NCI-H146 treated with DMSO at 0.1 percent for 48 hours (cell line): ENCODE results near the gene CSF3.
"Not testable (repeated sequence)": the region's sequence is repeated elsewhere in the genome, so short reads cannot be mapped to it uniquely, and the experiment has no call there.

Experiments
- DNase-seq: peaks from one replicate; lab custom pipeline; 2025; ENCODE audit not compliant: unreplicated experiment; lab: John Stamatoyannopoulos, UW

CSF3 gene

DNA sequence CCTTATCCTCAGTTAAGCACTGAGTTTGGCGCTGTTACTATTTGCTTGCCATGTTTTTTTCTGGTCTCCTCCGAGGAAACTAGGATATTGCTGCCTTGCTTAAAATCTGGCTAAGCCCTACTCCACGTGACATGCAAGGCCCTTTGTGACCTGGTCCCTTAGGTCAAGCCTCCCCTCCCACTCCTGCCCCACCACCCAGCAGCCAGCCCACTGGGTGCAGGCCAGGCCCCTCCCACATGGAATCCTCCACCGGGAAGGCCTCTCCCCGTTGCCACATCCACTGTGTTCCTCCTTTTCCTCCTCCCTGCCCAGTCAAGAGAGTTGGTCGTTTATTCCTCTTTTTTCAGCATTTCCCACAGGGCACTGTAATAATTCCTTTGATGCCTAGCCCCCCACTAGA is 18.4 kb upstream of the CSF3 start:
- no peak for DNase-seq

DNA sequence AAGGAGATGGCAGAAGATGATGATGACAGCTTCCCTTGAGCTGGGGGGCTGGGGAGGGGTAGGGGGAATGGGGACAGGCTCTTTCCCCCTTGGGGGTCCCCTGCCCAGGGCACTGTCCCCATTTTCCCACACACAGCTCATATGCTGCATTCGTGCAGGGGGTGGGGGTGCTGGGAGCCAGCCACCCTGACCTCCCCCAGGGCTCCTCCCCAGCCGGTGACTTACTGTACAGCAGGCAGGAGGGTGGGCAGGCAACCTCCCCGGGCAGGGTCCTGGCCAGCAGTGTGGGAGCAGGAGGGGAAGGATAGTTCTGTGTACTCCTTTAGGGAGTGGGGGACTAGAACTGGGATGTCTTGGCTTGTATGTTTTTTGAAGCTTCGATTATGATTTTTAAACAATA is 17.7 kb upstream of the CSF3 start:
- no peak for DNase-seq

DNA sequence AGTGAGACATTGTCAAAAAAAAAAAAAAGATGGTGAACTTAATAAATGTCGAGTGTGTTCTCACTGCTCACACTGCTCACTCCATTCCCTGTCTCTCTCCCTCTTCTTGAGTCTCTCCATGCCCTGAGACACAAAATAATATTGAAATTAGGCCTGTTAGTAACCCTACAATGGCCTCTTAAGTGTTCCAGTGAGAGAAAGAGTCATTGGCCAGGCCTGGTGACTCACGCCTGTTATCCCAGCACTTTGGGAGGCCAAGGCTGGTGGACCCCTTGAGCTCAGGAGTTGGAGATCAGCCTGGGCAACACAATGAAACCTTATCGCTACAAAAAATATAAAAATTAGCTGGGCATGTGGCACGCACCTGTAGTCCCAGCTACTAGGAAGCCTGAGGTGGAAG is 16.2 kb upstream of the CSF3 start:
- no peak for DNase-seq

DNA sequence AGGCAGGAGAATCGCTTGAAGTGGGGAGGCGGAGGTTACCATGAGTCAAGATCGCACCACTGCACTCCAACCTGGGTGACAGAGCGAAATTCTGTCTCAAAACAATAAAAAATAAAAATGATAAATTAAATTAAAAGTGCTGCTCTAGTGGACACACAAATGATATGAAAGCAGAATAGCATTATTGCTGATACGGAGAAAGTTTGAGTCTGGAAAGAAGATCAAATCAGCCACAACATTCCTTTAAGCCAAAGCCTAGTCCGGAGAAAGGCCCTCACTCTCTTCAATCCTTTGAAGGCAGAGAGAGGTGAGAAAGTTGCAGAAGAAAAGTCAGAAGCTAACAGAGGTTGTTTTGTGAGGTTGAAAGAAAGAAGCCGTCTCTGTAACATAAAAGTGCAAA is 15.1 kb upstream of the CSF3 start:
- no peak for DNase-seq

DNA sequence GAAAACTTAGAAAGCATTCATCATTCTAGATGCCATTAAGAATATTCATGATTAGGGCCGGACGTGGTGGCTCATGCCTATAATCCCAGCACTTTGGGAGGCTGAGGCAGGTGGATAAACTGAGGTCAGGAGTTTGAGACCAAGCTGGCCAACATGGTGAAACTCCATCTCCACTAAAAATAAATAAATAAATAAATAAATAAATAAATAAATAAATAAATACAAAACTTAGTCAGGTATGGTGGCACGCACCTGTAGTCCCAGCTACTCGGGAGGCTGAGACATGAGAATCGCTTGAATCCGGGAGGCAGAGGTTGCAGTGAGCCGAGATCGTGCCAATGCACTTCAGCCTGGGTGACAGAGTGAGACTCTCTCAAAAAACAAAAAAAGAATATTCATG is 13.9 kb upstream of the CSF3 start:
- not testable (repeated sequence) for DNase-seq

DNA sequence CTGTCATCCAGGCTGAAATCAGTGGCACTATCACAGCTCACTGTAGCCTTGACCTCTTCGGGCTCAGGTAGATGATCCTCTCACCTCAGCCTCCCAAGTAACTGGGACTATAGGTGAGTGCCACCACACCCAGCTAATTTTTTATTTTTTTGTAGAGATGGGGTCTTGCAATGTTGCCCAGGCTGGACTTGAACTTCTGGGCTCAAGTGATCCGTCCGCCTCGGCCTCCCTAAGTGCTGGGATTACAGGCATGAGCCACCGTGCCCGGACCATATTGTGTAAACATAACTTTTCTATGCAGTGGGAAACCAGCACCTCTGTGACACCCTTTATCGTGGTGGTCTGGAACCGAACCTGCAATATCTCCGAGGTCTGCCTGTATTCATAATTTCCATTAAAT is 11.2 kb upstream of the CSF3 start:
- no peak for DNase-seq

DNA sequence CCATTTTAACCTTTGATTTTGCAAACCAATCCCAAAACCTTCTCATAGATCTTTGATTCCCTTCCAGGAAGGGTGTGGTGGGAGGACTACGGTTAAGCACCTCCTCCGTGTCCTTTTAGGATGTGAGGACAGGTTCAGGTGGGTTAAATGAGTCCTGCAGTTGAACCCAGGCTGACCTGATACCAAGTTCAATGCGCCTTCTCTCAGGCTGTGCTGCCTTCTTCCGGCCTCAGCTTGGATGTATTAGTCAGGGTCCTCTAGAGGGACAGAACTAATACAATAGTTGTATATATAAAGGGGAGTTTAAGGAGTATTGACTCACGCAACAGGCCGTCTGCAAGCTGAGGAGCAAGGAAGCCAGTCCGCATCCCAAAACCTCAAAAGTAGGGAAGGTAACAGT is 10.5 kb upstream of the CSF3 start:
- DNase-seq = no peak

DNA sequence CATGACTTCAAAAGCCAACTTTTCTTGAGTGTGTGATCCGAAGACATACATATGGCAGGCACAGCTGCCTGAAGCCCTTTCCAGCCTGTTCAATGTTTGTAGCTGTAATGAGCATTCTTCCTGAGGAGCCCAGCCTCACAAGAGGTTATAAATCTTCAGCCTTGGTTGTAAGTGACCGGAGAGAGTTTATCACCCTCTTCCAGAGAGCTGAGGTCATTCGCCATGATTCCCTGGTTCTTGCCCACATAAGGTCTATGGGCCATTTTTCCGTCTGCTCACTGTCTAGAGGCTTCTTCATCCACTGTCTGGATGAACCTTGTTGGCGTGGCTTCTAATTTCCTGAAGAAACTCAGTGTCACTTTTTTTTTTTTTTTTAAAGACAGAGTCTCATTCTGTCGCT is 9.7 kb upstream of the CSF3 start:
- no peak for DNase-seq

DNA sequence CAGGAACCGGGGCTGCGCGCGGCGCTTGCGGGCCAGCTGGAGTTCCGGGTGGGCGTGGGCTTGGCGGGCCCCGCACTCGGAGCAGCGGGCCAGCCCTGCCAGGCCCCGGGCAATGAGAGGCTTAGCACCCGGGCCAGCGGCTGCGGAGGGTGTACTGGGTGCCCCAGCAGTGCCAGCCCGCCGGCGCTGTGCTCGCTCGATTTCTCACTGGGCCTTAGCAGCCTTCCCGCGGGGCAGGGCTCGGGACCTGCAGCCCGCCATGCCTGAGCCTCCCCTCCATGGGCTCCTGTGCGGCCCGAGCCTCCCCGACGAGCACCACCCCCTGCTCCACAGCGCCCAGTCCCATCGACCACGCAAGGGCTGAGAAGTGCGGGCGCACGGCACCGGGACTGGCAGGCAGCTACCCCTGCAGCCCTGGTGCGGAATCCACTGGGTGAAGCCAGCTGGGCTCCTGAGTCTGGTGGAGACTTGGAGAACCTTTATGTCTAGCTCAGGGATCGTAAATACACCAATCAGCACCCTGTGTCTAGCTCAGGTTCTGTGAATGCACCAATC is 4.2 kb upstream of the CSF3 start:
- DNase-seq = not testable (repeated sequence)

DNA sequence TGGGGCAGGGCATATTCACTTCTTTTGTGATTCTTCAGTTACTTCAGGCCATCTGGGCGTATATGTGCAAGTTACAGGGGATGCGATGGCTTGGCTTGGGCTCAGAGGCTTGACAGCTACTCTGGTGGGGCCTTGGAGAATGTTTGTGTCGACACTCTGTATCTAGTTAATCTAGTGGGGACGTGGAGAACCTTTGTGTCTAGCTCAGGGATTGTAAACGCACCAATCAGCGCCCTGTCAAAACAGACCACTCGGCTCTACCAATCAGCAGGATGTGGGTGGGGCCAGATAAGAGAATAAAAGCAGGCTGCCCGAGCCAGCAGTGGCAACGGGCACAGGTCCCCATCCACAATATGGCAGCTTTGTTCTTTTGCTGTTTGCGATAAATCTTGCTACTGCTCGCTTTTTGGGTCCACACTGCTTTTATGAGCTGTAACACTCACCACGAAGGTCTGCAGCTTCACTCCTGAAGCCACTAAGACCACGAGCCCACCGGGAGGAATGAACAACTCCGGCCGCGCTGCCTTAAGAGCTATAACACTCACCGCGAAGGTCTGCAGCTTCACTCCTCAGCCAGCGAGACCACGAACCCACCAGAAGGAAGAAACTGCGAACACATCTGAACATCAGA is 3.1 kb upstream of the CSF3 start:
- not testable (repeated sequence) for DNase-seq

DNA sequence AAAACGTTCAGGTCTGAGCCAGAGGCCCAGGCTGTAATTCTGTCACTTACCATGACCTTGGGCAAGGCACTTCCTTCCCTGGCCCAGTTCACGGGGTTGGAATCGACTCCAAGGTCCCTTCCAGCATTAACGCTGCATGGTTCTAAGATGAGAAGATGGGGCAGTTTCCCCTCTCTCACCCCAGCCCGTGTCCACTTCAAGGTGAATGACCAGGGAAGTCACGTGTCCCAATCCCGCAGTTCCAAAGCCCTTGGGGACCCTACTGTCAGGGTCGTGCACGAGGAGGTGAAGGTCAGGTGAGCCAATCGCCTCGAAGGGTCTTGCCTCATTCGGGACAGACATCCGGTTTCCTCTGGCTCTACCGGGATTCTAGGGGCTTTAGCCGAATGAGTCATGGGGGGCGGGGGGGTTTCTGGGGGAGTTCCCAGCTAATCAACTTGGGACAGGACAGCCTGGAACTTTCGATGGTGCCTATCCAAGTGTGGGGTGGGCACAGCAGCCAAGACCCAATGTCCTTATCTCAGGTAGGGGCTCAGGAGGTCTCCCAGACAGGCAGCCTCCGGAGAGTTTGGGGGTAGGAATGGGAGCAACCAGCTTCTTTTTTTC is 762 bp upstream of the CSF3 start:
- DNase-seq = no peak

DNA sequence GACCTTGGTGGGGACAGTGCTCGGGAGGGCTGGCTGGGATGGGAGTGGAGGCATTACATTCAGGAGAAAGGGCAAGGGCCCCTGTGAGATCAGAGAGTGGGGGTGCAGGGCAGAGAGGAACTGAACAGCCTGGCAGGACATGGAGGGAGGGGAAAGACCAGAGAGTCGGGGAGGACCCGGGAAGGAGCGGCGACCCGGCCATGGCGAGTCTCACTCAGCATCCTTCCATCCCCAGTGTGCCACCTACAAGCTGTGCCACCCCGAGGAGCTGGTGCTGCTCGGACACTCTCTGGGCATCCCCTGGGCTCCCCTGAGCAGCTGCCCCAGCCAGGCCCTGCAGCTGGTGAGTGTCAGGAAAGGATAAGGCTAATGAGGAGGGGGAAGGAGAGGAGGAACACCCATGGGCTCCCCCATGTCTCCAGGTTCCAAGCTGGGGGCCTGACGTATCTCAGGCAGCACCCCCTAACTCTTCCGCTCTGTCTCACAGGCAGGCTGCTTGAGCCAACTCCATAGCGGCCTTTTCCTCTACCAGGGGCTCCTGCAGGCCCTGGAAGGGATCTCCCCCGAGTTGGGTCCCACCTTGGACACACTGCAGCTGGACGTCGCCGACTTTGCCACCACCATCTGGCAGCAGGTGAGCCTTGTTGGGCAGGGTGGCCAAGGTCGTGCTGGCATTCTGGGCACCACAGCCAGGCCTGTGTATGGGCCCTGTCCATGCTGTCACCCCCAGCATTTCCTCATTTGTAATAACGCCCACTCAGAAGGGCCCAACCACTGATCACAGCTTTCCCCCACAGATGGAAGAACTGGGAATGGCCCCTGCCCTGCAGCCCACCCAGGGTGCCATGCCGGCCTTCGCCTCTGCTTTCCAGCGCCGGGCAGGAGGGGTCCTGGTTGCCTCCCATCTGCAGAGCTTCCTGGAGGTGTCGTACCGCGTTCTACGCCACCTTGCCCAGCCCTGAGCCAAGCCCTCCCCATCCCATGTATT is 1.1 kb downstream of the CSF3 start:
- DNase-seq = no peak

DNA sequence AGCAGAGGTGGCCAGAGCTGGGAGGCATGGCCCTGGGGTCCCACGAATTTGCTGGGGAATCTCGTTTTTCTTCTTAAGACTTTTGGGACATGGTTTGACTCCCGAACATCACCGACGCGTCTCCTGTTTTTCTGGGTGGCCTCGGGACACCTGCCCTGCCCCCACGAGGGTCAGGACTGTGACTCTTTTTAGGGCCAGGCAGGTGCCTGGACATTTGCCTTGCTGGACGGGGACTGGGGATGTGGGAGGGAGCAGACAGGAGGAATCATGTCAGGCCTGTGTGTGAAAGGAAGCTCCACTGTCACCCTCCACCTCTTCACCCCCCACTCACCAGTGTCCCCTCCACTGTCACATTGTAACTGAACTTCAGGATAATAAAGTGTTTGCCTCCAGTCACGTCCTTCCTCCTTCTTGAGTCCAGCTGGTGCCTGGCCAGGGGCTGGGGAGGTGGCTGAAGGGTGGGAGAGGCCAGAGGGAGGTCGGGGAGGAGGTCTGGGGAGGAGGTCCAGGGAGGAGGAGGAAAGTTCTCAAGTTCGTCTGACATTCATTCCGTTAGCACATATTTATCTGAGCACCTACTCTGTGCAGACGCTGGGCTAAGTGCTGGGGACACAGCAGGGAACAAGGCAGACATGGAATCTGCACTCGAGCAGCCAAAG is 2.3 kb downstream of the CSF3 start:
- no peak for DNase-seq

DNA sequence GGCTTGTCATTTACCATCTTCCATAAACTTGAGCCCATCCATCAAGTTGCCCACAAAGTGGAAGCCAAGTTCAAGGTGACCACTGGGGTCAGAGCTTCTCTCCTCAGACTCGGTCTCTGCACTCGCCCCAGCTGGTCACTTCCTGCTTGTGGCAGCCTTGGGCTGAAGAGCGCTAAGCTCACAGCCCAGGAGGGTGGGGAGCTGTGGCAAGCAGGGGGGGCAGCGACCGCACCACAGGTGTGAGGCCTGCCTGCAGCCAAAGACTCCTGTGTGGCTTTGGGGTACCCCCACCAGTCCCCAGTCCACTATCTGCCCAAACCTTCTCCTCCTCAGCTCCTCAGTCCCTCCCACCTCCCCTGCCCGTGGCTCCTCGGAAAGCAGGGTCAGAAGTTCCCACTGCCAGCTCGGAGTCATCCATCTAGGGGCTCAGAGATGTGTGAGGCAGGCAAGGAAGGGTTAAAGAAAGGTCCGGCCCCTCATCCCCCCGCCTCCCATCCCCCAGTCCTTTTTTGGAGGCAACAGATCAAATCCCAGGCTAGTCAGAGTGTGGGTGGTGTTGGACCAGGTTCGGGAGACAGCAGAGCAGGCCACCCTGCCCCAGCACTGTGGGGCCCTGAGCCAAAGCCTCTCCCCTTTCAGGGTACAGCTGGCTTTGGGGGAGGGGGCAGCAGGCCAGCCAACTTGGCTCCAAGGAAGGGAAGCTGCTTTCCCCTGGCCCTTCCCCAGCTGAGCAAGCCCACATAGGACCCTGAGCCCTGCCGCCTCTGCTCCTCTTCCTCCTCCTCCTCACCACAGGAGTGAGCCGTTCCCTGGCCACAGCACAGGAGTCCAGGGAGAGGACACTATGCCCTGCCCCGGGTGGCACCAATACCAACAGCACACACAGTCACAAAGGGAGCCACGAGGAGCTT is 3.2 kb downstream of the CSF3 start:
- DNase-seq = no peak

DNA sequence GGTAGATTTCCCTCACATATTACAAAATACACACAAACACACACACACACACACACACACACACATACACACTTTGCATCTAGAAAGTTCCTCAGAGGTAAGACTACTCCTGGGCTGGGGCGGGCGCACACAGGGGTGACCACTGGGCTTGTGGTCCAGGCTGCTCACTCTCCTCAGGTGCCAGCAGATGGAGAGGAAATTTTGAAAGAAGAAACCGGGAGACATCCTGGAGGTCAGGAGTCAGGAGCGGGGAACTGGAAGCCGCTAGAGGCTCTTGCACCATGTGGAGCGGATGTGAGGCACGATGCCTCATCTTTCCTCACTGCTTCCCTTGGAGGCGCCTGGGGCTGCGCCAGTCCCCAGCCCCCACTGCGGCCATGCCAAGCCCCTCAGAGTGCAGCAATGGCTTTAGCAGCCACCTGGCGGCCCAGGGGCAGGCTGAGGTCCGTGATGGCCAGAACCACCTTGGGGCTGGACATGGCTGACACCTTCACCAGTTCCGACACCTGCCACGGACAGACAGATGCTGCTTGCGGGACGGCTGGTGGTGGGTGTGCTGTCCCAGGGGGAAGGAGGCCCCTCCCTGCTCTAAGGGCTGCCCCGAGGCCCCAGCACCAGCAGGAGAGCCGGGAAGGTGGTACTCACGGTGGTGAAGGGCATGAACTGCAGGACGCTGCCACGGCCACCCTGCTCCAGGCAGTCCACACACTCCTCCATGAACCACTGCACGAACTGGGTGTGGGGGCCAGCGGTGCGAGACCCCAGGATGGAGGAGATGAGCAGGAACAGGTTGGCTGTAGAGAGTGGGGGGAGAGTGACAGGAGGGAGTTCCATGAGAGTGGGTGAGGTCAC is 4.1 kb downstream of the CSF3 start:
- no peak for DNase-seq

DNA sequence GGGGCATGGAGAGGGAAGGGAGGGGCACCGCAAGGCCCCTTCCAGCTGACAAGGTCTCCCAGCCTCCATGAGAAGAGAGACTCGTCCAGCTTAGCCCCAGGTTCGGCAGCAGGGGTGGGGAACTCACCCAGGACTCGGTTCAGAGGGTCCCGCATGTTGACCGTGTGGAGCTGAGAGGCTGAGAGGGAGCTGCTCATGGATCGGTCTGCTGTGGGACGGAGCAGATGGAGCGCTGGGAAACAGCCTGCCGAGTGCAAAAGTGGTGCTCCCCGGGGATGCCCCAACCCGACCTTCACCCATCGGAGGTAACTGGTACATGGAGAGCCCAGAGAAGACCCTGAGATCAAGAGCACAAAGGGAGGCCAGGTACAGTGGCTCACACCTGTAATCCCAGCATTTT is 4.9 kb downstream of the CSF3 start:
- DNase-seq = no peak

DNA sequence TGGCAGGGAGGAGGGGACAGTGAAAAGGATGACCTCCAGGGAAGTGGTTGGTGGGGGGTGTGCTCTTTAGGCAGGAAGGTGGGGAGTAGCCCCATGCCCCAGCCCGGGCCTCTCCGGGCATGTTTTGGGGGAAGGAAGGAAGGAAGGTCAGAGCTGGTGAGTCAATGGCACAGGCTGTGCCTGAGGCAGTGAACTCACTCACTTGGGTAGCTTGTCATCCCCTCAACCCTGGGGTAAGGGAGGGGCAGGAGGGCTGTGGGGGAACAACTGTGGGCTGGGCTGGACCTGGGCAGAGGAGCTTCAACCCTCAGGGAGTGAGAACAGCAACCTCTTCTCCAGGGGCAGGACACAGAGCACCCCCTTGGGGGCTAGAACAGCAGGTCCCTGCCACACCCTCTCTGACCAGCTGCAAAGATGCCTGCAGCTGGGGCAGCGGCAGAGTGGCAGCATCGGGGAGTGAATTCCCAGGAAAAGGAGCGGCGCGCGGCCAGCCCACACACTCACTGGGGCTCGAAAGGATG is 6.3 kb downstream of the CSF3 start:
- no peak for DNase-seq

DNA sequence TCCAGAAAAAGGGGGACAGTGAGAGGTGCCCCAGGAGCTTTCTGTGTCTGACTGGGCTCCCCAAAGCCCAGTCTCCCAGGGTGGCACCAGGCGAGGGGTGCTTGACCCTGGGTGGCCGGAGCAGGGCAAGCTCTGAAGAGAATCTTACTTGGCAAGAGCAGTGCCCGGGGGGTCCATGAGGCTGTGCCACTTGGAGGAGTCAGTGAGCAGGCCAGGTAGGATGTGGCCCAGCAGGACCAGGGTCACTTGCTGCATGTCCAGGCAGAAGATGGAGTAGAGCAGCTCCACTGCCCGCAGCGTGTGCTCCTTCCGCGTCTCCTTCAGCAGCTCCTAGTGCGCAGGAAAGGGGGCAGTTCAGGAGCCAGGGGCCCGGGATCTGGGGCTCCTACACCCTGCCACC is 7.3 kb downstream of the CSF3 start:
- DNase-seq = no peak

DNA sequence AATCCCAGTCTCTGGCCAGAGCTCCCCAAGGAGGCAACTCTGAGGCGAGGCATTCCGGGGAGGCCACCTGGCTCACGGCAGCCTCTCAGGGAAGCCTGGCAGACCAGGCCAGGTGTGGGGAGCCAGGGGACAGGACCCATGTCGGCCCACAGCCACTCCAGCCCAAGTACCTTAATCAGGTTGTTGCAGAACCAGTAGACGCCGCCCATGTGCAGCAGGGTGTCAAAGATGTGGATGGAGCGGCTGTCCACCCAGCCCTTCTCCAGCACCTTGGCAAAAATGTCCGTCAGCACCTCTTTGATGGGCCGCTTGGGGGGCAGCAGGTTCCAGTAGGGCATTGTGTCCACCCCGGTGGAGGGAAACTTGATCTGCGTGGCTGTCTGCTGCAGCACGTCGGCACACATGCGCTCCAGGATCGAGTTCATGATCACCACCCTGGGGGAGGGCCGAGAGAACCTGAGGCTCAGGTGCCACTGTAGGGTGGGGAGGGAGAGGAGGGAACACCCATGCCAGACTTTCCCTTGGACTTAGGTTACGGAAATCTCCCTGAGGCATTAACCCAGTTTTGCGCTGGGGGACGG is 7.8 kb downstream of the CSF3 start:
- DNase-seq = no peak
